GM23248 (cell line): Measurements from ENCODE around the gene C22orf15. TPM values are rescaled to one million over a fixed set of nuclear protein-coding genes. Genes with fewer than 3 reads are reported as not detected.

Experiments
- DNase-seq: peaks from one replicate; pipeline ENCODE4 v3.0.0-alpha.2; 2015
- H2AFZ ChIP-seq: fragments of 200-600 bp; sonication (generic); 2 replicates; pipeline ENCODE4 v1.6.1; 2016; ENCODE audit warnings: antibody characterized with exemption
- H3F3A ChIP-seq: fragments of 200-600 bp; sonication (generic); 2 replicates; pipeline ENCODE4 v1.6.1; 2016; ENCODE audit warnings: mild to moderate bottlenecking, antibody characterized with exemption, mixed run types; ENCODE audit not compliant: insufficient read depth
- H3K27ac ChIP-seq: fragments of 200-600 bp; sonication (generic); 2 replicates; pipeline ENCODE4 v1.5.1; 2016; ENCODE audit warnings: mild to moderate bottlenecking
- H3K27me3 ChIP-seq: fragments of 200-600 bp; sonication (generic); replicated peaks from 2 replicates; pipeline ENCODE4 v1.6.1; 2016; ENCODE audit warnings: mild to moderate bottlenecking; ENCODE audit not compliant: insufficient read depth
- H3K36me3 ChIP-seq: fragments of 200-600 bp; sonication (generic); 2 replicates; pipeline ENCODE4 v1.6.1; 2016; ENCODE audit warnings: low read depth, mild to moderate bottlenecking
- H3K4me1 ChIP-seq: fragments of 200-600 bp; sonication (generic); 2 replicates; pipeline ENCODE4 v1.6.1; 2016; ENCODE audit warnings: mild to moderate bottlenecking; ENCODE audit not compliant: insufficient read depth
- H3K4me2 ChIP-seq: fragments of 200-600 bp; sonication (generic); one replicate; pipeline ENCODE4 v1.6.1; 2016; ENCODE audit warnings: mild to moderate bottlenecking; ENCODE audit not compliant: unreplicated experiment
- H3K4me3 ChIP-seq: fragments of 200-600 bp; sonication (generic); 2 replicates; pipeline ENCODE4 v1.5.1; 2016; ENCODE audit warnings: mild to moderate bottlenecking
- H3K79me2 ChIP-seq: fragments of 200-600 bp; sonication (generic); 2 replicates; pipeline ENCODE4 v1.6.1; 2016; ENCODE audit warnings: mild to moderate bottlenecking; ENCODE audit not compliant: insufficient read depth
- H3K9ac ChIP-seq: fragments of 200-600 bp; sonication (generic); 2 replicates; pipeline ENCODE4 v1.6.1; 2016; ENCODE audit warnings: mild to moderate bottlenecking
- H3K9me2 ChIP-seq: fragments of 200-600 bp; sonication (generic); 2 replicates; pipeline ENCODE4 v1.6.1; 2016; ENCODE audit warnings: mixed run types, mild to moderate bottlenecking, moderate library complexity; ENCODE audit not compliant: insufficient read depth
- H3K9me3 ChIP-seq: fragments of 200-600 bp; sonication (generic); one replicate; pipeline ENCODE4 v1.6.1; 2017; ENCODE audit warnings: low read depth
- H4K20me1 ChIP-seq: fragments of 200-600 bp; sonication (generic); 2 replicates; pipeline ENCODE4 v1.6.0; 2016; ENCODE audit not compliant: insufficient read depth
- EZH2 ChIP-seq: fragments of 200-600 bp; sonication (generic); IDR thresholded peaks from 2 replicates; pipeline ENCODE4 v1.6.1; 2018; ENCODE audit warnings: antibody characterized with exemption, mild to moderate bottlenecking; ENCODE audit not compliant: insufficient read depth, poor library complexity, severe bottlenecking
- EZH2phosphoT487 ChIP-seq: fragments of 200-600 bp; sonication (generic); IDR thresholded peaks from 2 replicates; pipeline ENCODE4 v1.6.1; 2018; ENCODE audit warnings: antibody characterized with exemption, moderate library complexity, mild to moderate bottlenecking, low read depth; ENCODE audit not compliant: insufficient read depth
- WGBS, 2 experiments: methylation state at CpG; one replicate each; pipeline ENCODE4 v1.1.6; 2015 to 2017; ENCODE audit warnings: low lambda C conversion rate in 2 of 2, low coverage in 1 of 2; ENCODE audit errors: missing lambda C conversion rate in 2 of 2; 5-methylcytosine and 5-hydroxymethylcytosine counted together
- in situ Hi-C: fragments of 300-500 bp; cut with MboI; formaldehyde crosslinking; loops from 2 replicates; pipeline ENCODE4 v1.15.0; 2020
- polyA plus RNA-seq: library from polyadenylated mRNA; unstranded; fragments of >200 nt; fragmentation: Nextera tagmentation; extraction: Ambion mirVana; gene quantifications from 2 replicates; pipeline ENCODE4 v1.2.1, GENCODE V29; 2016
- total RNA-seq: library from RNA; depleted of rRNA; stranded (reverse); fragments of >200 nt; shearing (Covaris generic); gene quantifications from 2 replicates; pipeline ENCODE4 v1.2.3, GENCODE V29; 2014

C22orf15 gene
- total and polyA plus RNA-seq, 2 experiments from 2014 or later, result 0.41 TPM; not detected in 1

DNA sequence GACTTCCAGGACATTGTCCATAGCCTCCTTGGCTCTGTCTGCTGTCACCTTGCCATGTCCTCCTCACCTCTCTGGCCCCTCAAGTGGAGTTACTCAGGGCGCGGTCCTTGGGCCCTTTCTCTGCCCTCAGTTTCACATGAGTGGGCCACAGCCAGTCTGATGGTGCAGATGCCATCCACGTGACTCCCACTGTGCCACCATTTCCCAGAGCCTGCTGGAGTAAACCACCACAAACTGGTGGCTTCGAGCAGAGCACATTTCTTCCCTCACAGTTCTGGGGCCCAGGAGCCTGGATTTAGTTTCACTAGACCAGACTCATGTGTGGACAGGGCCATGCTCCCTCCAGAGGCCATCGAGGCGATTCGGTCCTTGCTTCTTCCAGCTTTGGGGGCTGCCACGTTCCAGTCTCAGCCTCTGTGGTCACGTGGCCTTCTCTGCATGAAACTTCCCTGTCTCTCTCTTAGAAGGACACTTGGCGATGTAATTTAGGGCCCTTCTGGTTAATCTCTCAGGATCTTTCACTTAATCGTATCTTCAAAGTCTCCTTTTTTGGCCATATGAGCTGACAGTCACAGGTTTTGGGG is 38.5 kb downstream of the C22orf15 start:
- no peak for DNase-seq
- no peak overlapping the region for H2AFZ ChIP-seq
- in situ Hi-C loops, result no loop called here
- no peaks in the 10 kb centered on the region for H3K9me2 ChIP-seq
- H3K9me3 ChIP-seq, result no peaks in the 10 kb centered on the region
- H3K27ac ChIP-seq, result no peak overlapping the region
- no peak for TF ChIP-seq EZH2
- TF ChIP-seq EZH2phosphoT487, result no peak
- no peaks in the 10 kb centered on the region for H4K20me1 ChIP-seq
- H3F3A ChIP-seq, result no peaks in the 10 kb centered on the region
- H3K4me1 ChIP-seq, result no peaks in the 10 kb centered on the region
- H3K9ac ChIP-seq, result no peak overlapping the region
- H3K4me3 ChIP-seq, result no peak overlapping the region
- H3K27me3 ChIP-seq, result no peaks in the 10 kb centered on the region
- WGBS, 2 experiments, result 88 to 91% methylated on average over 11 of the region's 11 CpGs
- peaks cover 18% of the 10 kb centered on the region; the same call in 1 of the 2 replicates for H3K36me3 ChIP-seq
- H3K4me2 ChIP-seq, result no peak overlapping the region
- no peaks in the 10 kb centered on the region for H3K79me2 ChIP-seq

DNA sequence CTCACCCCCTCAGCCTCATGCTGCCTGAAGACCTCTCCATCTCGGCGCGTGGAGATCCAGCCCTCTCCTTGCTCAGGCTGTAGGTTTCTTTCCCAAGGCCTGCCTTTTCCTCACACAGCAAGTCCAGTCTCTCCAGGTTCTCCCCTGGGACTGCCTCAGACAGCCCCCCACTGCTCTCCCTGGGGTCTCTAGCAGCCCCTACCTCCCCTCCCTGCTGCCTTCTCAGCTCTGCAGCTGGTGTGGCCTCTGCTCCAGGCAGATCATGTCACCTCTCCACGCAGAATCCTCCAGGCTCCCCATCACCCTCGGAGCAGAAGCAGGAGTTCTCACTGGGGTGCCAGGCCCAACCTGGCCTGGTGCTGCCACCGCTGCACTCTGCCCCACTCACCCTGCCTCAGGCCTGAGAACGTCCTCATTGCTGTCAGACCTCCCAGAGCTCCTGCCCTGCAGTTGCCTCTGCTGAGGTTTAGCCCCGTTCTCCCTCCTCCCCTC is 39.1 kb downstream of the C22orf15 start:
- no peaks in the 10 kb centered on the region for H3K9me3 ChIP-seq
- H3K27ac ChIP-seq, result no peak overlapping the region
- H3K9me2 ChIP-seq, result no peaks in the 10 kb centered on the region
- no peak overlapping the region for H3K4me3 ChIP-seq
- H3K27me3 ChIP-seq, result no peaks in the 10 kb centered on the region
- no peaks in the 10 kb centered on the region for H3K79me2 ChIP-seq
- H3K36me3 ChIP-seq, result peaks cover 18% of the 10 kb centered on the region; the same call in 1 of the 2 replicates
- no peak for TF ChIP-seq EZH2phosphoT487
- no peak for TF ChIP-seq EZH2
- no peaks in the 10 kb centered on the region for H3F3A ChIP-seq
- no peak overlapping the region for H2AFZ ChIP-seq
- H4K20me1 ChIP-seq, result no peaks in the 10 kb centered on the region
- no peak overlapping the region for H3K4me2 ChIP-seq
- no peak for DNase-seq
- H3K4me1 ChIP-seq, result no peaks in the 10 kb centered on the region
- H3K9ac ChIP-seq, result no peak overlapping the region
- WGBS, 2 experiments, result 91% methylated on average over 8 of the region's 8 CpGs
- in situ Hi-C loops, result no loop called here

DNA sequence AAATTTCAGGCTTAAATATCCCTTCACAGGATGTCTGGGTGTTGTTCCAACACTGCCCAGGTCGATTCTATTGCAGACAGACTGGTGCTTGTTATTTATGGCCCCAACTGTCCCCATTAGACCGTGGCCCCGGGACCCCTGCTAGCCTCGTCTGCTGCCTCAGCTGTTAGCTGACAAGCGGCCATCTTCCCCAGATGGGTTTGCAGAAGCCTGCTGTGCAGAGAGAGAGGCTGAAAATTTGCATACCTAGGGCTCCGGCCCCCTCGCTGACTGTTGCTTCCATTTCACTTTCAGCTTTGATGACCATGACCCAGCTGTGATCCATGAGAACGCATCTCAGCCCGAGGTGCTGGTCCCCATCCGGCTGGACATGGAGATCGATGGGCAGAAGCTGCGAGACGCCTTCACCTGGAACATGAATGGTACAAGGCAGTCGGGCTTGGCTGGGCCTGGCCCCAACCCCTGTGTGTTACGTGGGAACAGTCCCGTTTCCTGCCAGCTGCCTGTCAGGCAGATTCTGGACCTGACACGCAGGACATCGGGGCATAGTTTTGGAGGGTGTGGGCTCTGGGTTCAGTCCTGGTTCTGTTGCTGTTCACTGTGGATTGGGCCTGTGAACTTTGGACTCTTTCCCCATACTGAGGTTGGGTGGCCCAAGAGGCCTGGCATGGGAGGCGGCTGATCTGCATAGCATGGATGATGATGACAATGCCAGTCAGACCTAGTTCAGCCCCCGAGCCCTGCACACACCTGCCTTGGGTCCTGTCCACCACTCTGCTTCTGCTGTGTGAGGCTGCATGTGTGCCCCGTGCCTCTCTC is 40.4 kb downstream of the C22orf15 start:
- Histone ChIP-seq H3K36me3 (peaks cover 18% of the 10 kb centered on the region; the same call in 1 of the 2 replicates), H4K20me1 (no peaks in the 10 kb centered on the region), H3K4me3 (no peak overlapping the region), H3K9me3 (no peaks in the 10 kb centered on the region), H2AFZ (no peak overlapping the region), H3K9ac (no peak overlapping the region), H3F3A (no peaks in the 10 kb centered on the region), H3K79me2 (no peaks in the 10 kb centered on the region), H3K9me2 (no peaks in the 10 kb centered on the region), H3K27me3 (no peaks in the 10 kb centered on the region), H3K4me2 (no peak overlapping the region), H3K27ac (no peak overlapping the region), H3K4me1 (no peaks in the 10 kb centered on the region)
- WGBS, 2 experiments, result 82 to 84% methylated on average over 20 to 21 of the region's 21 CpGs
- in situ Hi-C loops, result no loop called here
- no peak for DNase-seq
- no peak for TF ChIP-seq EZH2
- TF ChIP-seq EZH2phosphoT487, result no peak

DNA sequence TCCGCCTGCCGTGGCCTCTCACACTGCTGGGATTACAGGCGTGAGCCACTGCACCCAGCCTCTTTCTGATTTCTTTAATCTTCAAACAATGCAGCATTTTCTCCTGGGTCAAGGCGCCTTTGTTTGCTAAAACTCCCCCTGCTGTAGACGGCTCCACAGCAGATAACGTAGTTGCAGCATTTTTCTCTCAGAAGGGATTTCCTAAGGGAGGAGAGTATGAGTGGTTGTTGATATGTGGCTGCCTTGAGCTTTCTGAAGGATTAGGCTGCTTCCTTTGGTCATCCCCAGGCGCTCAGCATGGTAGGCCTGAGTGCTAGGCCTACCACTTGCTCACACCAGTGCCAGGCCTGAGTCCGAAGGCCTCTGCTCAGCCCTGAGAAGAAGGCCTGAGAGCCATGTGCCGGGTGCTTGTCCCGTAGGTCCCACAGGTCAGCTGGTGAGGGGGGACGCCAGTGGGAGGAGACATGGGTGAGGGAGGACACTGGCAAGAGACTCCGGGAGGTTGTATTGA is 42.0 kb downstream of the C22orf15 start:
- H3K4me2 ChIP-seq, result no peak overlapping the region
- 87% methylated on average over 12 of the region's 12 CpGs for WGBS, 2 experiments

More for the DNA sequence above, 42.0 kb downstream of the C22orf15 start:
- Histone ChIP-seq H4K20me1 (no peaks in the 10 kb centered on the region), H3K9me2 (no peaks in the 10 kb centered on the region), H2AFZ (no peak overlapping the region), H3K4me3 (no peak overlapping the region), H3K4me1 (no peaks in the 10 kb centered on the region), H3K27ac (no peak overlapping the region), H3F3A (no peaks in the 10 kb centered on the region), H3K9me3 (no peaks in the 10 kb centered on the region), H3K36me3 (peaks cover 18% of the 10 kb centered on the region; the same call in 1 of the 2 replicates), H3K27me3 (no peaks in the 10 kb centered on the region), H3K9ac (no peak overlapping the region), H3K79me2 (no peaks in the 10 kb centered on the region)
- TF ChIP-seq EZH2 (no peak), EZH2phosphoT487 (no peak)
- DNase-seq, result no peak
- in situ Hi-C loops, result no loop called here
